ENCODE data around the gene PPP2R5B. TPM values are rescaled to one million over a fixed set of nuclear protein-coding genes. Genes with fewer than 3 reads are reported as not detected.

Gene PPP2R5B
- total RNA-seq, 2 donors from 2014 or later = 32.6 to 35.6 TPM

DNA sequence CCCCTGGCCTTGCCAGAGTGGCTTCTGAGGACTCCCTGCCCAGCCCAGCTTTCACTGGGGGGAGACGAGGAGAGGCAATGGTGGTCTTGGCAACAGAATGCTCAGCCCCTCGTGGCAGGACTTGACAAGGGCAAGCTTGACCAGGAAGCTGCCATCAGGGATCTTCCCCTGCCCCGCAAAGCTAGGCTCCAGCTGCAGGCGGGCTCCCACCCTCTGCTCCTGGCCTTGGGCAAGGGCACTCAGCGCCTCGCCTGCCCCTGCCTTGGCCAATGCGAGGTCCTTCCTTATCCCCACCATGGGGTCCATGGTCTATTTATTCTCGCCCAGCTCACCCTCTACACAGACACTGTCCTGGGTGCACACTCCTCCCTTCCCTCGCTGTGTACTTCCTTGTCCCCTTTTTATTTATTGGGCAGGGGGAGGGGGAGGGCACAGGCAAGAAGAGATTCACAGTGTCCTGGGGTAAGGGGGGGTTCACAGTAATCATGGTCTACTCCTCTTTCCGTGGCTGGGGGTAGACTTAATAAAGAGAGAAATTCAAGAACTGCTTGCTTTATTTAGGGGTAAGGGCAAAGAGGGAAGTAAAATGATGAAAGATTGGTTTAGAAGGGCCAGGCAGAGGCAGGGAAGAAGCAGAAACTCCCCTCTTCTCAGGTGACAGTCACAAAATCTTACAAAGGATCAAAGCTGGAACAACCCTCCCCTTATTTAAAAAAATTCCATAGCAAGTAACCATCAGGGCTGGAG lies 9.6 kb downstream of the PPP2R5B start:
- no peak overlapping the region for H3K27ac Mint-ChIP-seq
- H3K36me3 Mint-ChIP-seq = no peaks in the 10 kb centered on the region
- no peaks in the 10 kb centered on the region for H3K27me3 Mint-ChIP-seq
- DNase-seq (ENCODE audit: low spot score) (no peak), ATAC-seq (peak in 1 of 2 donors; percentile 36)
- no peaks in the 10 kb centered on the region for H3K9me3 Mint-ChIP-seq
- H3K4me3 Mint-ChIP-seq = no peak overlapping the region
- no peaks in the 10 kb centered on the region for H3K4me1 Mint-ChIP-seq (ENCODE audit: low read depth in 2 of 2)

DNA sequence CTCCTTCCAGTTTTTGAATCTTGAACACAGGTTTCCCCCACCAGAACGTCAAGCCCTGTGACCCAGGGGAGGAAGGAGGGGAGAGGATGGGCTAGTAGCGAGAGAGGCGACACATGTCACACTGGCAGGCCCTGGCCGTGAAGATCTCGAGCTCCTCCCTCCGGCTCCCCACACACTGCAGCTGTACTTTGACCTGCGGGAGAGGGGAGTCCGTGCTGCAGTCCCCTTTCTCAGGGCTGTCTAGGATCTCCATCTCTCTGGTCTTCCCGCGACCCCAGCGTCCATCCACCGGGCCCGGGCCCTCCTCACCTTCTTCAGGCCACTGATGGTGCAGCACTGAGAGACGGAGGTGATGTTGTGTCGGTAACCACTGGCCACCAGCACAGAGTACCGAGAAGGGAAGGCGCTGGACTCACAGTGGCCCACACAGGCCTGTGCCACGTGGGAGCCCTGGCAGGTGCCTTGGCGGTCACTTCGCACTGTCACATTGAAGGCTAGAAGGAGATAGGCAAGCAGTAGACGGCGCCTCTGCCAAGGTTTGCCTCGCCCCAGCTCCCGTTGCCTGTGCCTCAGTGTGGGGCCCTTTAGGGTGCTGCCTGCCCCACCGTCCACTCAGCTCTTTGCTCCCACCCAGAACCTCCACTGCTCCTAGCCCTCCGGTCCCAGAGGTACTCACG lies 10.3 kb downstream of the PPP2R5B start:
- Mint-ChIP-seq H3K27me3 (no peaks in the 10 kb centered on the region), H3K27ac (no peak overlapping the region), H3K4me1 (ENCODE audit: low read depth in 2 of 2) (no peaks in the 10 kb centered on the region), H3K4me3 (no peak overlapping the region), H3K9me3 (no peaks in the 10 kb centered on the region), H3K36me3 (no peaks in the 10 kb centered on the region)
- ATAC-seq (no peak), DNase-seq (ENCODE audit: low spot score) (no peak)

DNA sequence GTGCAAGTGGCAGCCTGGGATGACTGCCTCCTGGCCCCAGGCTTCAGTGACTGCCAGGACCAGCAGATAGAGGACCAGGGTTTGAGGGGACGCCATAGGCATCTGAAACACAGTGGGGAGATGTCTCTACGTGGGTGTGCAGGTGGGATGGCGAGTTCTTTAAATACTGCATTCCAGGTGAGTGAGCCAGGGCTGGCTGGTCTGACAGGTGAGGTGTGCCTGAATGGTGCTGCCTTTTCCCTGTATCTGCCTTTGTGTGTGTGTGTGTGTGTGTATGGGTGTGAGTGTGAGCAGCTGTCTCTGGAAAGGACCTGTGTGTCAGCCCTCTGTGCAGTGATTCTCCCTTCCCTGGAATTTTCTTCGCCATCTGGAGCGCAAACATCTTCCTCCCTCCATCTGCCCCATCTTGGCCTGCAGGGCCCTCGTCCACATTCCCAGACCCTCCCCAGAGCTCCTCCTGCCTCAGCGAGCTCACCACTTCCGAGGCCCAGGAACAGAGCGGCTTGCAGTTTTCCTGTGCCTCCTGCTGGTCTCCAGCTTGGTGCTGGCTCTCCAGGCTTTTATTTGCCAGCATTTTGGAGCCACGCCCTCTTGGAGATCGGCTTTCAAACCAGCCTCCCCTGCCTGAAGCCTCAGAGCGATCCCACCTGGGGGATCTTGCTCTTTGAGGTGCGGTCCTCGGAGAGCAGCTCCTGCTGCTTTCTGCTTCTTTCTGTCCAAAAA lies 11.0 kb downstream of the PPP2R5B start, which contains the start of gene GPHA2:
Gene GPHA2, minus strand, starts transcription at position 535 of the 723 bp plus-strand sequence. Its CDS starts 433 bp downstream, at position 102.
- DNase-seq (ENCODE audit: low spot score) (no peak), ATAC-seq (no peak)
- Mint-ChIP-seq H3K27ac (no peak within 1 kb of the TSS), H3K9me3 (no peaks in the 10 kb centered on the region), H3K27me3 (no peaks in the 10 kb centered on the region), H3K4me3 (no peak within 1 kb of the TSS), H3K4me1 (ENCODE audit: low read depth in 2 of 2) (no peaks in the 10 kb centered on the region), H3K36me3 (no peaks in the 10 kb centered on the region)

DNA sequence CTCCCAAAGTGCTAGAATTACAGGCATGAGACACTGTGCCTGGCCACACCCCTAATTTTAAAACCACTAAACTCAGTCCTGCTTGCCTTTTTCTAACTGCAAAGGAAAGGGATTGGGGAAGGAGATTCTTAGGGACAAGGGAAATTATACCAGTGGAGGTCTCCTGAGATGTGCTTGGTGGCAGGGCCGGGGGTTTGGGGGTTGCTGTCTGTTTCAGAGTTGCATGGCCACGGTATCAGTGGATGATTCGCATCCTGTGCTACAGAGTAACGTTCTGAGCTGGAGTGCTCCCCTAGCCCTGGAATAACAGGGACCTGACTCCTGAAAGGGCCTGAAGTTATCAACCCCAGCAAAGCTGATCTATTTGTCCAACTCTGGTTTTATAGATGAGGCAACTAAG lies 12.1 kb downstream of the PPP2R5B start:
- peaks cover 0 to 3% of the 10 kb centered on the region in 2 donors for H3K27me3 Mint-ChIP-seq
- no peak overlapping the region for H3K4me3 Mint-ChIP-seq
- no peaks in the 10 kb centered on the region for H3K4me1 Mint-ChIP-seq (ENCODE audit: low read depth in 2 of 2)
- H3K9me3 Mint-ChIP-seq = no peaks in the 10 kb centered on the region
- ATAC-seq (no peak), DNase-seq (ENCODE audit: low spot score) (no peak)
- H3K27ac Mint-ChIP-seq = no peak overlapping the region
- H3K36me3 Mint-ChIP-seq = no peaks in the 10 kb centered on the region

DNA sequence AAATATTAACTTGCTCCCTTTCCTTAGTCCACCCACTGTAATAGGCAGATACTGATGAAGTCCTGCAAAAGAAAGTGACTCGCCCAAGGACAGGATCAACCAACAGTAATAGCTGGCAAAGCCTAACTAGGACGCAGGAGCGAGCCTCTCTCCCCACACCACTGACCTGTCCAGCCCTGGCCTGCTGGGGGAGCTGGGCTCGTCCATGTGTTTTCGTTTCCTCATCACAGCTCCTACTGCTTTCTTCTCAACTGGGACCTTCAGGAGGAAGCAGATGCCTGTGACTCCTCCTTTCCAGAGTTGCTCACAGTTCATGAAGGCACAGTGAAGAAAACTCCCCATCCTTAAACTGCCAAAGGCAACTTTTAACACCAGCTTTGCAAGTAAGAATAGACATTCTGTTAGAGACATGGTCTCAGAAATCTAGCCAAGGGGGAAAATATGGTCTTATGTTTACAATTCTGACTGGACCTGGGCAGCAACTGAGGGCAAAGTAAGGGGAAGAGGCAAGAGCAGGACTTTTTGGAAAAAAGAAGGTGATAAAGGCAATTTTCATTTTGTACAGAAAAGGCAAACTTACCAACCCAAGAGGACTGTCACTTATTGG lies 22.8 kb downstream of the PPP2R5B start:
- H3K4me3 Mint-ChIP-seq = no peak overlapping the region

DNA sequence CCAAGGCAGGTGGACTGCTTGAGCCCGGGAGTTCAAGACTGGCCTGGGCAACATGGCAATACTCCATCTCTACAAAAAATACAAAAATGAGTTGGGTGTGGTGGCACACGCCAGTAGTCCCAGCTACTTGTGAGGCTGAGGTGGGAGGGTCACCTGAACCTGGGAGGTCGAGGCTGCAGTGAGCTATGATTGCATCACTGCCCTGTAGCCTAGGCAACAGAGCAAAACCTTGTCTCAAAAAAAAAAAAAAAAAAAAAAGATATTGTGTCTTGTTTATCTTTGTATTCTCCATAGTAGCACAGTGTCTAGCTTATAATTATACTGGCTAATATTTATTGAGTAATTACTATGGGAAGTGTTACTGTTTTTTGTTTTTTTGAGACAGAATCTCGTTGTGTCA lies 27.0 kb downstream of the PPP2R5B start:
- no peak for DNase-seq (ENCODE audit: low spot score)
- Mint-ChIP-seq H3K4me1 (ENCODE audit: low read depth in 2 of 2) (no peaks in the 10 kb centered on the region), H3K27ac (no peak overlapping the region), H3K4me3 (no peak overlapping the region), H3K36me3 (no peaks in the 10 kb centered on the region), H3K9me3 (no peaks in the 10 kb centered on the region), H3K27me3 (peaks cover 10 to 15% of the 10 kb centered on the region in 2 donors)
- no peak for ATAC-seq

More for the DNA sequence above, 22.8 kb downstream of the PPP2R5B start:
- H3K4me1 Mint-ChIP-seq (ENCODE audit: low read depth in 2 of 2) = no peaks in the 10 kb centered on the region
- H3K27me3 Mint-ChIP-seq = peaks cover 13 to 20% of the 10 kb centered on the region in 2 donors
- ATAC-seq = no peak
- H3K27ac Mint-ChIP-seq = no peak overlapping the region
- no peaks in the 10 kb centered on the region for H3K9me3 Mint-ChIP-seq
- no peaks in the 10 kb centered on the region for H3K36me3 Mint-ChIP-seq
- no peak for DNase-seq (ENCODE audit: low spot score)

DNA sequence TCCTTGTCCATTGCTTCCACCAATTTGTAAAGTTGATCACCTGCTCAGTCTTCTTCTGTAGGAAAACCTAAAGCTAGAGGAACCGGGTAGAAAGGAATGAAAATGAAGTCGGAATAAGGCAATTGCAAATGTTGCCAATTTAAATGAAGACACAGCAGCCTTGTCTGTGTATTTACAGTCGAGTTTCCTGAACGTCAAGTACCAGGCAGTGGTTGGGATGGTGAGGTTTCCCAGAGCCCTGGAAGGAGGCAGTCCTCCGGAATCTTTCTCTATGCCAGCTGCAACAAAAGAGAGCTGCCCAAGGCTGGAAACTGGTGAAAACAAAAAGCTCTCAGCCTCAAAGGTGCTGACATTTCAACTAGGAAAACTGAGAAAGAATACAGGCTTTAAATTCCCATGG lies 29.7 kb downstream of the PPP2R5B start:
- H3K9me3 Mint-ChIP-seq = no peaks in the 10 kb centered on the region
- H3K27me3 Mint-ChIP-seq = peaks cover 10 to 15% of the 10 kb centered on the region in 2 donors
- H3K27ac Mint-ChIP-seq = no peak overlapping the region
- no peak for ATAC-seq
- H3K36me3 Mint-ChIP-seq = no peaks in the 10 kb centered on the region
- no peak overlapping the region for H3K4me3 Mint-ChIP-seq
- no peak for DNase-seq (ENCODE audit: low spot score)
- no peaks in the 10 kb centered on the region for H3K4me1 Mint-ChIP-seq (ENCODE audit: low read depth in 2 of 2)

DNA sequence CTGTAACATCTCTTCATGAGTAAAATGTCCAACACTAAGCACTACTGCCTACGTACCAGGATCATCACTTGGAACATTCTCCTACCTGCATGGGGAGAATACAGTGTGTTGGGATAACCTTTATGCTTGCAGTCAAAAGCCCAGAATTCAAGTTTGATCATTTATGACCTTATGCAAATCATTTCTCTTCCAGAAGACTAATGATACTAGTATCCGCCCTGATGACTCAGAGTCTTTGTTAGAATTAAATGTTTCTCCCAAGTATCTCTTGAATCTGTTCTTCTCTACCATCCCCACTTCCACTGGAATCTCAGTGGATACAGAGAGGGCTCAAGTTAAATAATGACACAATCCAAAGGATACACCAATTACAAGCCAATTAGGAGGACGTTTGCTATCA lies 35.0 kb downstream of the PPP2R5B start:
- no peak overlapping the region for H3K27ac Mint-ChIP-seq
- H3K4me3 Mint-ChIP-seq = no peak overlapping the region
- no peaks in the 10 kb centered on the region for H3K27me3 Mint-ChIP-seq
- DNase-seq (ENCODE audit: low spot score) (no peak), ATAC-seq (no peak)
- no peaks in the 10 kb centered on the region for H3K36me3 Mint-ChIP-seq
- no peaks in the 10 kb centered on the region for H3K4me1 Mint-ChIP-seq (ENCODE audit: low read depth in 2 of 2)
- H3K9me3 Mint-ChIP-seq = no peaks in the 10 kb centered on the region

DNA sequence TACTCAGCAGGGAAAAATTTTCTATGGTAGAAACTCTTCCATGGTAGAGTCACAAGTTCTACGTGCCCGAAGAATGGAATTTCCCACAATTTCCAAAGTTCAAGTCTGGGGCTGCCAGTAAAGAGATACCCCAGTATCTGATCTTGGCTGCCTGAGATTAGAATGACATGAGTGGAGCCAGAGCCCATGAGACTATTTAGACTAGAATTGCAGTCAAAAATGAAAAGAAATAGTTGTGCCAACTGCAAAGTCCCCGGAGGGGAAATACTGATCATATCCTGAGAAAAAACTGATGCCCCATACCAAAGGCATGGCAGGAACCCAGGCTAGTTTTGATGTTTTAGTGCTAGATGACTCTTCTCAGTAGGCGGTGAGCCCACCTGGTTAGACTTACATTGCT lies 36.2 kb downstream of the PPP2R5B start:
- no peak for DNase-seq (ENCODE audit: low spot score)
- Mint-ChIP-seq H3K9me3 (no peaks in the 10 kb centered on the region), H3K4me1 (ENCODE audit: low read depth in 2 of 2) (no peaks in the 10 kb centered on the region), H3K4me3 (no peak overlapping the region), H3K27ac (no peak overlapping the region), H3K36me3 (no peaks in the 10 kb centered on the region), H3K27me3 (peaks cover 0 to 2% of the 10 kb centered on the region in 2 donors)
- no peak for ATAC-seq

DNA sequence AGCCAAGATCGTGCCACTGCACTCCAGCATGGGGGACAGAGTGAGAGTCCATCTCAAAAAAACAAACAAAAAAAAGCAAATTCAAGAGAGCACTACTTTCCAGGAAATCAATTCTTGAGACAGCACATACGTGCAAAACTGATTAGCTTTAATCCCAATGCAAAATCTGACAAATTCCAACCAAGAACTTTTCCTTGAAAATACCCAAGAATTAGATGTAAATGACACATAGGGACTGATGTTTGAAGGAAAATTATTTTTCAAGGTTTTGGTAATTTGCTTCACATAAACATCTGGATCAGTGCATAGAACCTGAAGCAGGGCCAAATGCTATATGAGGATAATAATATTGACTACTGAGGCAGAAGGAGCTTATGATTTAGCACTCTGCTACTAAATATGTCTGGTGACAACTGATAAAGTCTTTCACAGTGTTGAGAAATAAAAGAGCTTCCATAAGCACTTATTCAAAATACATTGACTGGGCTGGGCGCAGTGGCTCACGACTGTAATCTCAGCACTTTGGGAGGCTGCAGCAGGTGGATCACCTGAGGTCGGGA lies 38.7 kb downstream of the PPP2R5B start:
- Mint-ChIP-seq H3K4me1 (ENCODE audit: low read depth in 2 of 2) (no peaks in the 10 kb centered on the region), H3K27me3 (peaks cover 0 to 2% of the 10 kb centered on the region in 2 donors), H3K36me3 (no peaks in the 10 kb centered on the region), H3K9me3 (no peaks in the 10 kb centered on the region), H3K4me3 (no peak overlapping the region), H3K27ac (no peak overlapping the region)
- ATAC-seq = no peak
- no peak for DNase-seq (ENCODE audit: low spot score)

DNA sequence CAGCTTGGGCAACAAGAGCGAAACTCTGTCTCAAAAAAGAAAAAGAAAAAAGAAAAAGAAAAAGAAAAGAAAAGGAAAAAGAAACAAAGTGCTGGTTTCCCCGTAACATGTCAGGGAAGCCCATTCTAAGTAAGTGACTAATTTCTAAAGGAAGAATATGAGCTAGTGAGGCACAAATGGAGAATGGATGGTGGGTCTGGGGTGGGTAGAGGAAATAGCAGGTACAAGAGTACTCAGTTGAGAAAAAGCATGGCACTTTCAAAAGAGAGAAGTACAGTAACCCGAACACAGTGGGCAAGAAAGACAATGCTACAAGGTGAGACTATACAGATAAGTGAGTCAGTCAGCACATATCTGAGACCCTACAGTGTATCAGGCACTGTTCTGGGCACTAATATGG lies 42.9 kb downstream of the PPP2R5B start:
- DNase-seq (ENCODE audit: low spot score) = no peak
- ATAC-seq = peak in 1 of 2 donors; percentile 39
- H3K4me3 Mint-ChIP-seq = peak overlapping the region; percentile 39
- H3K9me3 Mint-ChIP-seq = no peaks in the 10 kb centered on the region
- H3K27ac Mint-ChIP-seq = no peak overlapping the region
- H3K27me3 Mint-ChIP-seq = peaks cover 0 to 5% of the 10 kb centered on the region in 2 donors
- H3K4me1 Mint-ChIP-seq (ENCODE audit: low read depth in 2 of 2) = no peaks in the 10 kb centered on the region
- H3K36me3 Mint-ChIP-seq = no peaks in the 10 kb centered on the region

DNA sequence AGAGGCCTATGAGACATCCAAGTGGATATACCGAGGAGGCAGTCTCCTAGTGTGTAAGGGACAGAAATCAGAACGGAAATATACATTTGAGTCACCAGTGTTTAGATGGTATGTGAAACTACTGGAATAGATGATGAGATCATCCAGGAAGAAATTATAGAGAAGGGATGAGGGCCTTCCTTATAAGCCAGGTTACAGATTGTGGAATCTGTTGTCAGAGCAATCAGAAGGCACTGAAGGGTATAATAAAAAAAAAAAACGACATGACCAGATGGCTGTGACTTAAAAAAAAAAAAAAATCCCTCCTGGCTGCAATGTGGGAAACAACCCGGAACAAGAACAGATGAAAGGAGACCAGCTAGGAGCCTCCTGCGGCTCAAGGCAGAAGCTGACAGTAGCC lies 44.7 kb downstream of the PPP2R5B start:
- H3K4me3 Mint-ChIP-seq = no peak overlapping the region
- ATAC-seq (no peak), DNase-seq (ENCODE audit: low spot score) (no peak)
- H3K27me3 Mint-ChIP-seq = peaks cover 0 to 6% of the 10 kb centered on the region in 2 donors
- no peaks in the 10 kb centered on the region for H3K36me3 Mint-ChIP-seq
- H3K4me1 Mint-ChIP-seq (ENCODE audit: low read depth in 2 of 2) = peaks cover 0 to 1% of the 10 kb centered on the region in 2 donors
- no peaks in the 10 kb centered on the region for H3K9me3 Mint-ChIP-seq
- no peak overlapping the region for H3K27ac Mint-ChIP-seq

DNA sequence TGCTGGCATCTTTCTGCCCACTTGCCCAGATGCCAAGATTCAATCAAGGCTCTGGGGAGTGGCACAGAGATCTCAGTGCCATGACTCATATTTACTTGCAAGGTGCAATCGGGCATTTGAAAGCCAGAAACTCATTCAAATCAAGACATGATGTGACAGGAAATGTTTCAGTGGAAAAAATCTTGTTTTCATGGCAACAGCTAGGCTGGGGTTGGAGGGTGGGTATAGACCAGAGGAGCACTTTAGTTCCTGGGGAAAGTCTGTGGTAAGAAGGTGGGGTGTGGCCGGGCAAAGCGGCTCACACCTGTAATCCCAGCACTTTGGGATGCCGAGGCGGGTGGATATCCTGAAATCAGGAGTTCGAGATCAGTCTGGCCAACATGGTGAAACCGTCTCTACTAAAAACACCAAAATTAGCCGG lies 46.3 kb downstream of the PPP2R5B start:
- DNase-seq (ENCODE audit: low spot score) = no peak
- ATAC-seq = no peak
- peak overlapping the region; percentile 28 to 63 for H3K27ac Mint-ChIP-seq
- H3K4me3 Mint-ChIP-seq = peak overlapping the region; percentile 34
- H3K36me3 Mint-ChIP-seq = no peaks in the 10 kb centered on the region
- peaks cover 0 to 7% of the 10 kb centered on the region in 2 donors for H3K4me1 Mint-ChIP-seq (ENCODE audit: low read depth in 2 of 2)
- no peaks in the 10 kb centered on the region for H3K9me3 Mint-ChIP-seq
- H3K27me3 Mint-ChIP-seq = peaks cover 0 to 9% of the 10 kb centered on the region in 2 donors

Measured in natural killer cell treated with Interleukin-12 subunit alpha and Interleukin-12 subunit beta and Interleukin-15 and Interleukin-18, amount 100 ng/mL, for 72 hours (primary cell).